Measurements from ENCODE around the gene SERPINA10.

The SERPINA10 gene, protein sequence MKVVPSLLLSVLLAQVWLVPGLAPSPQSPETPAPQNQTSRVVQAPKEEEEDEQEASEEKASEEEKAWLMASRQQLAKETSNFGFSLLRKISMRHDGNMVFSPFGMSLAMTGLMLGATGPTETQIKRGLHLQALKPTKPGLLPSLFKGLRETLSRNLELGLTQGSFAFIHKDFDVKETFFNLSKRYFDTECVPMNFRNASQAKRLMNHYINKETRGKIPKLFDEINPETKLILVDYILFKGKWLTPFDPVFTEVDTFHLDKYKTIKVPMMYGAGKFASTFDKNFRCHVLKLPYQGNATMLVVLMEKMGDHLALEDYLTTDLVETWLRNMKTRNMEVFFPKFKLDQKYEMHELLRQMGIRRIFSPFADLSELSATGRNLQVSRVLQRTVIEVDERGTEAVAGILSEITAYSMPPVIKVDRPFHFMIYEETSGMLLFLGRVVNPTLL

DNA sequence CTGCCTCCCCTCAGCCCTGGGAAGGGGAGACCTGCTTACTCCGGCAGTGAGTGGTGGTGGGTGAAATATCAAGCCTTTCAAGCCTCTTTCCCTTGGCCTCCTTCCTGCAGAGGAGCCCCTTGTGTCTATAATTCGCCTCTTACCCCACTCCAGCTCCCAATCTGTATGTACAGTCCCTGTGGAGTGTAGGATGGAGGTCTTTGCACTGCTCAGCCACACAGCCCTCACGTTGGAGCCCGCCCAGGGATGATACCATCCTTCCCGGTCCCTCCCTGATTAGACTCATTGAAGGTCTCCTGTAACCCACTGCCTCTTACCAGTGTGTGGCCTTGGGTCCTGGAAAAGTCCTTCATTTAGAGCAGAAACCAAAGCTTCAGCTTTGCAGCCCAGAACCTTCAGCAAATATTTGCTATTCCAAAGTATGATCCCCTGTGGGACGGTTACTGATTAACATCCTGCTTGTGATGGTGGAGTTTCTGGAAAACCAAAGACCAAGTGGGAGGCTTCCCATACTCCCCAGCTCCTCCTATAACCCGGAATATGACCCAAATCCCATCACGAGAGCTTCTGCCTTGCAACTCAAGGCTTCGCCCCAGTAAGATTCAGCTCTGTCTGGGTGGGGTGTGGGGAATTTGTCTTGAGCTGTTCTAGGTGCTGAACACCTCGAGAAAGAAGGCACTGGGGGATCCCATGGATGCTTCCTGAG, at the start of gene SERPINA10:
SERPINA10 (minus strand) TSS at position 397 of the 706 bp plus-strand sequence. CDS start 2,675 bp downstream, outside the sequence.
- in situ Hi-C loops (cut with HindIII; ENCODE audit: low sequenced_read_pairs) = no loop called here

GRCh38 chr14:94342334-94342934, 49.4 kb upstream of the SERPINA10 start:
- in situ Hi-C loops (cut with HindIII; ENCODE audit: low sequenced_read_pairs) = no loop called here

- in situ Hi-C loops (cut with HindIII; ENCODE audit: low sequenced_read_pairs) = no loop called here
Observed at GRCh38 chr14:94341656-94342333, 48.7 kb upstream of the SERPINA10 start.

DNA sequence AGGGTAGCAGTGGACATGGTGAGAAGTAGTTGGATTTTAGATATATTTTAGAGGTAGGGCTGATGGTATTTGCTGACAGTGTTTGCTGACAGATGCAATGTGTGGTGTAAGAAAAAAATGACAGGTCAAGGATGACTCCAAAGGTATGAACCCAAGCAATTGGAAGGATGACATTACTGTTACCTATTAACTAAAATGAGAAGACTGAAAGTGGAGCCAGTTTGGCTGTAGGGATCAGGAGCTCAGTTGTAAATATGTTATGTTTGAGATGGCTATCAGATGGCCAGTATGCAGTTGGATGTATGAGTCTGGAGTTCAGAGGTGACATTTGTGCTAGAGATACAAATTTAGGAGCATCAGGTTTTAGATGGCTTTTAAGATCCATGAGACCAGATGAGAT, 47.5 kb upstream of the SERPINA10 start:
- in situ Hi-C loops (cut with HindIII; ENCODE audit: low sequenced_read_pairs) = no loop called here

DNA sequence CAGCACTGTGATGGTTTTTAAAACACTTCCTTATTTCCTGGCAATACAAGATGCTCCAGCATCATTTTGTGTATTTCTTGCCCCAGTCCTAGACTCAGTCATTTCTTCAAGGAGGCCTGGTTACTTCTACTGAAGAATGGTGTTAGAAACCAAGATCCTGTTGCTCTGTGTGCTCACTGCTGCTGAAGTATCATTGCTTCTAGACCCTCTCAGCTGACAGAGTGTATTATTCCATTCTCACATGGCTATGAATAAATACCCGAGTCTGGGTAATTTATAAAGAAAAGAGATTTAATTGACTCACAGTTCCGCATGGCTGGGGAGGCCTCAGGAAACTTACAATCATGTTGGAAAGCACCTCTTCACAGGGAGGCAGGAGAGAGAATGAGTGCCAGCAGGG, 45.0 kb upstream of the SERPINA10 start:
- in situ Hi-C loops (cut with HindIII; ENCODE audit: low sequenced_read_pairs) = no loop called here

DNA sequence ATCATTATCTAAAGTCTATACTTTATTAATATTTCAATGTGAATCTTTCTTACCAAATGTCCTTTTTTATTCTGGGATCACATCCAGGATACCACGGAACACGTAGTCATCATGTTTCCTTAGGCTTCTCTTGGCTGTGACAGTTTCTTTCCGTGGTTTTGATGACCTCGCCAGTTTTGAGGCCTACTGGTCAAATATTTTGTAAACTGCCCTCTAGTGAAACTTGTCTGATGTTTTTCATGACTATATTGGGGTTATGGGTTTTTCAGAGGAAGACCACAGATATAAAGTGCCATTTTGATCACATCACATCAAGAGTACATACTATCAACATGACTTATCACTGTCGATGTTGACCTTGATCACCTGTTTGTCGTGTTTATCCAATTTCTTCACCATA, 44.2 kb upstream of the SERPINA10 start:
- in situ Hi-C loops (cut with HindIII; ENCODE audit: low sequenced_read_pairs) = no loop called here

DNA sequence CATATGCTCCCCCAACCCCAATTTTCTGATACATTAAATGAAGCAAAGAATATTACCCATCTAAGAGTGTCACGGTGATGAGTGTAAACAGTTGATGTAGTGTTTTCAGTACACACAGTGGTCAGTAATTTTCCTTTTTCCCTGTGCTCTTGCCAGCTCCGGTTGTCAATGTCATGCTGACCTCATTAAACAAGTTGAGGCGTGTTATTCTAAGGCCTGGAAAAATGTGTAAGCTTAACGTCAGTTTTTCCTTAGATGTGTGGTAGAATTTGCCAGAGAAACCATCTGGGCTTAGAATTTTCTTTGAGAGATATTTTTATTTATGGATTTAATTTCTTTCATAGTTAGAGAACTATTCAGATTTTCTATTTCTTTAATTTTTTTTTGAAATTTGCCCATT, 41.8 kb upstream of the SERPINA10 start:
- in situ Hi-C loops (cut with HindIII; ENCODE audit: low sequenced_read_pairs) = no loop called here

DNA sequence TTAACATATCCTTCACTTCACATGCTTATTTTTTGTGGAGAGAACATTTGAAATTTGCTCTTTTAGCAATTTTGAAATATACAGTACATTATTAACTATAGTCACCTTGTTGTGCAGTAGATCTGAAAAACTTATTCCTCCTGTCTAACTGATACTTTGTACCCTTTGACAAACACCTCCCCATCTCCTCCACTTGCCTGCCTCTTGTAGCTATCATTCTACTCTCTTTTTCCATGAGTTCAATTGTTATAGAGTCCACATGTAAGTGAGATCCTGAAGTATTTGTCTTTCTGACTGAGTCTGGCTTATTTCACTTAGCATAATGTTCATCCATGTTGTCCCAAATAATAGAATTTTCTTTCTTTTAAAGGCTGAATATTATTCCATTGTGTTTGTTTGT, 39.5 kb upstream of the SERPINA10 start:
- in situ Hi-C loops (cut with HindIII; ENCODE audit: low sequenced_read_pairs) = no loop called here

GRCh38 chr14:94332063-94332583, 39.1 kb upstream of the SERPINA10 start:
- in situ Hi-C loops (cut with HindIII; ENCODE audit: low sequenced_read_pairs) = no loop called here

DNA sequence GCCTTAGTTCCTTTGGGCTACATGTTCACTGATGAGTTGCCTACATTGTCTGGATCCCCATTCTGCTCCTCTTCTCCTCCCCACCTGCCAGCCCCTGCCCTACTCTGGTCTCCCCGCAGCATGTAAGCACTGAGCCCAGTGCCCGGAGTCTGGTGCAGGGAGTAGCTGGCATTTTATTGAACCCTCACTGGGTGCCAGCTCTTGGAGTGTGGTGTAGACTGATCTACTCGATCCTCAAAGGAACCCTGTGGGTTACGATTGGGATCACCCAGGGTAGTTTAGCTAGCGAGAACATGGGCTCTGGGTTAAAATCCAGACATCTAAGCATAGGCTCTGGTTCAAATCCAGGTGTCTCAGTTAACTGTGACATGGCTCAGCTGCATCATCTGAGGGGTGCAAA, 38.4 kb upstream of the SERPINA10 start:
- in situ Hi-C loops (cut with HindIII; ENCODE audit: low sequenced_read_pairs) = no loop called here

DNA sequence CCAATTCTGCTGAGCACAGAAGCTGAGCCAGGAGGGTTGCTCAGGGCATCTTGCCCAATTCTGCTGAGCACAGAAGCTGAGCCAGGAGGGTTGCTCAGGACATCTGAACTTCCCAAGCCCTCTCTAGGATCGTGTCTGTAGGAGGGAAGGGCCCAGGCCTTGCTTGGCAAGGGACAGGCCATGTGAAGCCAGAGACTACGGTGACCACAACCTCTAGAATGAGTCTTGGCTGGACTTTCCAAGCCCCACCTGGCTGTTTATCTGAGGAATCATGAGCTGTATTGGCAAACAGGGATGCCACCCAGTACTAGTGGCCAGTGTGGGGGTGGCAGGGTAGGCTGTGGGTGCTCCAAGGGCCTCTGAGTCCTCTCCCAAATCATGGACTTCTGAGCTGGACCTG, 37.8 kb upstream of the SERPINA10 start:
- in situ Hi-C loops (cut with HindIII; ENCODE audit: low sequenced_read_pairs) = no loop called here

DNA sequence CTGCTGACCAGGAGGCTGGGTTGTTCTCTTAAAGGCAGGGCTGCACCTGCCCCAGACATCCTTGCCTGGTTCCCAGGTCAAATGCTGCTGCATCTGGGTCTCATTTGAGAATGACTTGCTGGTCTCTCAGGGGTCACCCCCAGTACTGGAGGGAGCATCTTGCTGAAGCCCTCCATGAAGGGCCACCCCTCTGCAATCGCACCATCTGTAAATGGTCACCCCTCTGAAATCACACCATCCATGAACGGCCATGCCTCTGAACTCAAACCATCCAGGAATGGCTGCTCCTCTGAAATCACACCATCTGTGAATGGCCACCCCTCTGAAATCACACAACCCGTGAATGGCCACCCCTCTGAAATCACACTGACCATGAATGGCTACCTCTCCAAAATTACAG, 37.4 kb upstream of the SERPINA10 start:
- in situ Hi-C loops (cut with HindIII; ENCODE audit: low sequenced_read_pairs) = no loop called here

DNA sequence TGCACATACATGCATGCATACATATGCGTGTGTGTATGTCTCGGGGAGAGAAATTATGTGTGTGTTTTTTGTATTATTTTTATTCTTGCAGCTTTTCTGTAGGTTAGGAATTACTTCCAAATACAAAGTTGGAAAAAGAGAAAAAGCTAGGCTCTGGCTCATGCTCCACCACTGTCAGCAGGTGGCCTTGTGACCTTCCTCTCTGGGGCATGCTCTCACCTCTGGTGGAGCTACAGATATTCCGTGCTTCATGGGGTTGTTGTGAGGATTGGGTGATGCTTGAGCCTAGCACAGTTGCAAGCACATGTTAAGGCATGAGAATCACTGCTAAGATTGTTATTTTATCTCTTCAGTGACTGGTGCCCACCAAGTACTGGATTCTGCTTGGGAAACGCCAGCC, 36.8 kb upstream of the SERPINA10 start:
- in situ Hi-C loops (cut with HindIII; ENCODE audit: low sequenced_read_pairs) = no loop called here

DNA sequence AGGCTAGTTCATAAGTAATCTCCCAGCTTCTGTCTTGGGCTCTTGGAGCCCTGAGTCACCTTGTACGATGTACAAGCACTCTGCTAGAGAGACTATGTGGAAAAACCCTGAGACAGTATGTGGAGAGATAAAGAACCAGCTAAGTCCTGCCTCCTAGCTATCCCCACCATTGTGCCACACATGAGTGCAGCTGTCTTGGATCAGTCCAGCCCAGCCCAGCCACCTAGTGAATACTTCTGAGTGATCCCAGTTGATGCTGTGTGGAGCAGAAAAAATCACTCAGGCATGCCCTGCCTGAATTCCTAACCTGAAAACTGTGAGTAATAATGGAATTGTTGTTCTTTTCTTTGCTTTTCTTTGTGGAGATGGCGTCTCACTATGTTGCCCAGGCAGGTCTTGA, 35.1 kb upstream of the SERPINA10 start:
- in situ Hi-C loops (cut with HindIII; ENCODE audit: low sequenced_read_pairs) = no loop called here

GRCh38 chr14:94322648-94323570, 29.8 kb upstream of the SERPINA10 start, which contains the start of gene SERPINA6:
Gene SERPINA6 (minus strand): TSS chr14:94323336. CDS start chr14:94314648, 8,688 bp downstream.
- in situ Hi-C loops (cut with HindIII; ENCODE audit: low sequenced_read_pairs) = no loop called here

DNA sequence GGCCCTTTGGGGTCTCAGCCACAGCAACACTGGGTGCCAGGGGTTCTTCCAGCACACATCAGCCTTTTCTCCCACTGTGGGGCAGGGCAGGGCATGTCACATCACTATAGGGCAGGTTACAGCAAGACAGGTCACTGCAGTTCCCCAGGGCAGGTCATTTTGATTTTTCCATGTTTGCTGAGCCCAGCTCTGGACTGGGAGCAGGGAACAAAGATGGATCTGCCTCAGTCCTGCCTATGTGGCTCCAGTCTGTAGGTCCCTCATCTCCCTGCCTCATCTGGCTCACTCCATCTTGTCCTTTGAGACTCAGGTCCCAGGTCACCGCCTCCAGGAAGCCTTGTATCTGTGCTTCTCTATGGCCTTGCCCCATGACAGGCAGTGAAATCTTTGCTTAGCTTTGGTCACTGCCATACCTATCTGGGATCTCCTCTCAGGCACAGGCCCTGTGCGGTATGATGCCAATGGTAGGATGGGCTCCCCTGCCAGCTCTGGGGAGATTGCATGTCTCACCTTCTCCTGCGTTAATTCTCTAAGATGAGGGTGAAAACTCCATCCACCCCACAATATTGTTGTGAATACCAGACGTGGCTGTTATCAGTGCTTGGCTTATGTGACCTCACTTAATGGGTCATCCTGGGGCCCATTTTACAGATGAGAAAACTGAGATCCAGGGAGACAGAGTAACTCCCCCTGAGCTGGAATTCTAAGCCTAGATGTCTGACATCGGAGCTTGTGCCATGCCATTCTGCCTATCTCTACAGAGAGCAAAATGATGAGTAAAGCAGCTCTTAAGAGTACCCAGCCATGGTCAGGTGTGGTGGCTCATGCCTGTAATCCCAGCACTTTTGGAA, 28.6 kb upstream of the SERPINA10 start:
- in situ Hi-C loops (cut with HindIII; ENCODE audit: low sequenced_read_pairs) = no loop called here

DNA sequence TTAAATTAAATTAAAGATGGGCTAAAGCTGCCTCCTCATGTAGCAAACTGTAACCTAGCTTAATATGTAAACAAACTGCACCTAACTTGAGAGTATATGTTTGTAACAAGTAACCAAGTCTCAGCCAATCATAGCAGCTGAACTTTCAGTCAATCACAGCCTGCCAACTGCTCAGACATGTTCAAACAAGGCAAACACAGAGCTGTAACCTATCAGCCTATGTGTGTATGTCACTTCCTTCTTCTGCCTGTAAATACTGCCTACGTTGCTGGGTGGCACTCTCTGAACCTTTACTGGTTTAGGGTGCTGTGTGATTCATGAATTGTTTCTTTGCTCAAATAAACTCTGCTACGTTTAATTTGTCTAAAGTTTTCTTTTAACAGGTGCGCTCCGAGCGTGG, 27.2 kb upstream of the SERPINA10 start:
- in situ Hi-C loops (cut with HindIII; ENCODE audit: low sequenced_read_pairs) = no loop called here

DNA sequence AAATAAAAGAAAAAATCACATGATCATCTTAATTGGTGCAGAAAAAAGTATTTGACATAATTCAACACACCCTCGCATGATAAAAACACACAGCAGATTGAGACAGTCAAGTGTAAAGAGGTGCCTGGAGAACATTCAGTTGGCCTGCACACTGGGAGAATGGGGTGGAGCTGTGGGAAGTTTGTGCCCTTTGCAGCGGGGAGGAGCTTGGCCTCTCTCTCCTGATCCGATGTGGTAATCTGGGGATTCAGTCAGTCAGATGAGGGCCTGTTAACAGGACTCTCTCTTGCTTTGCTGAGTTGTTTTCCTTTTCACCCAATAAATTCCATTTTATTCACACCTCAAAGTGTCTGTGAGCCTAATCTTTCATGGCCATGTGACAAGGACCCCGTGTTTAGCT, 24.2 kb upstream of the SERPINA10 start:
- in situ Hi-C loops (cut with HindIII; ENCODE audit: low sequenced_read_pairs) = no loop called here

- in situ Hi-C loops (cut with HindIII; ENCODE audit: low sequenced_read_pairs) = no loop called here
Observed at GRCh38 chr14:94316692-94317091, 23.6 kb upstream of the SERPINA10 start.
